Measurements from ENCODE around the gene SRPX. TPM values are rescaled to one million over a fixed set of nuclear protein-coding genes. Genes with fewer than 3 reads are reported as not detected.

Gene SRPX
- total RNA-seq, 1 donor = 76.7 TPM

DNA sequence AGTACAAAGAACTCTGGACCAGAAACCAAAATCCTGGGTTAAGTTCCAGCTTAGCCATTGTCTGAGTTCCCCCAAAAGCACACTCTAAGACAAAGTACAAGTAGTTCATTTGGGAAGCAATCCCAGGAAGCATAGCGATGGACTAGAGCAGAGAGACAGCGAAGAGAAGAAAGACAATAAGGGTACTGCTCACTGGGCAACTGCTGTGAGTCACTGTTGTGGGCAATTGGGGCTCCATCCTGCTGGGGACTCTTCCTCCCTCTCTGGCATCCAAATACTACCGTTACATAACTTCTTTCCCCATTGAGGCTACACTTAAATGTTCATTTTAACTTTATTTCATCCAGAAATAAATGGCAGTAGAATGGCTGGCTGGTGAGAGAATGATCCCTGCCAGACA is 14.1 kb downstream of the SRPX start:
- H3K4me1 ChIP-seq (ENCODE audit: insufficient read depth, low read length) = peaks cover 8% of the 10 kb centered on the region
- H3K4me3 ChIP-seq (ENCODE audit: insufficient read depth, low read length) = no peak overlapping the region
- H3K4me2 ChIP-seq (ENCODE audit: insufficient read depth, low read length) = peak overlapping the region; percentile 47
- no peaks in the 10 kb centered on the region for H3K36me3 ChIP-seq (ENCODE audit: insufficient read depth, low read length)
- H3K27me3 ChIP-seq (ENCODE audit: insufficient read depth, low read length) = no peaks in the 10 kb centered on the region
- peaks cover 6% of the 10 kb centered on the region for H4K20me1 ChIP-seq (ENCODE audit: insufficient read depth, low read length)
- H2AFZ ChIP-seq (ENCODE audit: low read length) = peak overlapping the region; percentile 39
- no peak for TF ChIP-seq CTCF (IDR thresholded peaks at IDR 0.05; ENCODE audit: extremely low read depth, low read depth, low read length)
- no peaks in the 10 kb centered on the region for H3K9me3 ChIP-seq (ENCODE audit: low read depth, low read length)
- DNase-seq (ENCODE audit: insufficient read length, low spot score, missing footprints) = no peak
- no peak overlapping the region for H3K27ac ChIP-seq (ENCODE audit: low read depth, low read length)
- peaks cover 27% of the 10 kb centered on the region for H3K79me2 ChIP-seq (ENCODE audit: insufficient read depth, low read length)

GRCh38 chrX:38206036-38206435 is 14.6 kb downstream of the SRPX start:
- DNase-seq (ENCODE audit: insufficient read length, low spot score, missing footprints) = no peak
- peaks cover 27% of the 10 kb centered on the region for H3K79me2 ChIP-seq (ENCODE audit: insufficient read depth, low read length)

DNA sequence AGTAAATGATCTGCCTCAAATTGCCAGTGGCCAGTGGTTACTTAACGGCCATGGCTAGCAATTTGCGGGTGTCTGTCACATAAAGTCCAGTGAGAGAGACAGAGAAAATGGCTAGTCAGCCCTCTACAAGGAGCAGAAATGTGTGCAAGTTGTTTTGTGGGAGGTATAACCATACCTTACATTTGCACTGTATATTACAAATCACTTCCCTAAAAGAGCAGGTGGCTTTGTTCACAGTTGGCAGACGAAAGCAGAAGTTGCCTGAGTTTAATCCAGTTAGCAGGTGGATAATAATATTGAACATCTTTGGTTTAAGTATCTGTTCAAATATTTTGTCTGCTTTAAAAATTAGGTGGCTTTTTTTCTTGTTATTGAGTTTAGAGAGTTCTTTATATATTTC is 15.6 kb downstream of the SRPX start:
- H3K9me3 ChIP-seq (ENCODE audit: low read depth, low read length) = no peaks in the 10 kb centered on the region
- H3K4me1 ChIP-seq (ENCODE audit: insufficient read depth, low read length) = peaks cover 8% of the 10 kb centered on the region
- H3K79me2 ChIP-seq (ENCODE audit: insufficient read depth, low read length) = peaks cover 22% of the 10 kb centered on the region
- no peak for DNase-seq (ENCODE audit: insufficient read length, low spot score, missing footprints)
- H2AFZ ChIP-seq (ENCODE audit: low read length) = no peak overlapping the region
- no peak overlapping the region for H3K4me2 ChIP-seq (ENCODE audit: insufficient read depth, low read length)
- peaks cover 6% of the 10 kb centered on the region for H4K20me1 ChIP-seq (ENCODE audit: insufficient read depth, low read length)
- TF ChIP-seq CTCF (IDR thresholded peaks at IDR 0.05; ENCODE audit: extremely low read depth, low read depth, low read length) = no peak
- H3K4me3 ChIP-seq (ENCODE audit: insufficient read depth, low read length) = no peak overlapping the region
- no peaks in the 10 kb centered on the region for H3K27me3 ChIP-seq (ENCODE audit: insufficient read depth, low read length)
- H3K27ac ChIP-seq (ENCODE audit: low read depth, low read length) = no peak overlapping the region
- H3K36me3 ChIP-seq (ENCODE audit: insufficient read depth, low read length) = no peaks in the 10 kb centered on the region

More at GRCh38 chrX:38206036-38206435, 14.6 kb downstream of the SRPX start:
- no peak for TF ChIP-seq CTCF (IDR thresholded peaks at IDR 0.05; ENCODE audit: extremely low read depth, low read depth, low read length)
- Histone ChIP-seq H3K27me3 (ENCODE audit: insufficient read depth, low read length) (no peaks in the 10 kb centered on the region), H3K4me1 (ENCODE audit: insufficient read depth, low read length) (peaks cover 8% of the 10 kb centered on the region), H2AFZ (ENCODE audit: low read length) (no peak overlapping the region), H3K4me3 (ENCODE audit: insufficient read depth, low read length) (no peak overlapping the region), H3K27ac (ENCODE audit: low read depth, low read length) (no peak overlapping the region), H3K36me3 (ENCODE audit: insufficient read depth, low read length) (no peaks in the 10 kb centered on the region), H3K4me2 (ENCODE audit: insufficient read depth, low read length) (peak overlapping the region; percentile 47), H4K20me1 (ENCODE audit: insufficient read depth, low read length) (peaks cover 6% of the 10 kb centered on the region), H3K9me3 (ENCODE audit: low read depth, low read length) (no peaks in the 10 kb centered on the region)

GRCh38 chrX:38192007-38192810 is 28.5 kb downstream of the SRPX start:
- DNase-seq (ENCODE audit: insufficient read length, low spot score, missing footprints) = no peak
- Histone ChIP-seq H3K36me3 (ENCODE audit: insufficient read depth, low read length) (no peaks in the 10 kb centered on the region), H3K4me1 (ENCODE audit: insufficient read depth, low read length) (no peaks in the 10 kb centered on the region), H4K20me1 (ENCODE audit: insufficient read depth, low read length) (no peaks in the 10 kb centered on the region), H3K27me3 (ENCODE audit: insufficient read depth, low read length) (peaks cover 3% of the 10 kb centered on the region), H2AFZ (ENCODE audit: low read length) (no peak overlapping the region), H3K4me3 (ENCODE audit: insufficient read depth, low read length) (no peak overlapping the region), H3K79me2 (ENCODE audit: insufficient read depth, low read length) (peaks cover 3% of the 10 kb centered on the region), H3K4me2 (ENCODE audit: insufficient read depth, low read length) (no peak overlapping the region), H3K27ac (ENCODE audit: low read depth, low read length) (no peak overlapping the region), H3K9me3 (ENCODE audit: low read depth, low read length) (no peaks in the 10 kb centered on the region)
- TF ChIP-seq CTCF (IDR thresholded peaks at IDR 0.05; ENCODE audit: extremely low read depth, low read depth, low read length) = peak; percentile 58

Measured in osteoblast (primary cell).